Effector memory CD4-positive, alpha-beta T cell (primary cell): ENCODE data around the gene KRTAP5-10.
"Not testable (repeated sequence)": the region's sequence is repeated elsewhere in the genome, so short reads cannot be mapped to it uniquely, and the experiment has no call there.

ENCODE experiments used
- DNase-seq, 3 donors: peaks; one replicate each; pipeline ENCODE4 v3.0.0-alpha.2; 2020
- H3K27ac ChIP-seq: 2 replicates; pipeline ENCODE4 v1.7.0; 2013; ENCODE audit warnings: mild to moderate bottlenecking, low read length, moderate library complexity; ENCODE audit not compliant: insufficient read depth, poor library complexity, severe bottlenecking
- H3K27me3 ChIP-seq: replicated peaks from 2 replicates; pipeline ENCODE4 v1.7.0; 2013; ENCODE audit warnings: mild to moderate bottlenecking, low read length; ENCODE audit not compliant: insufficient read depth, control insufficient read depth, poor library complexity, severe bottlenecking
- H3K36me3 ChIP-seq: 2 replicates; pipeline ENCODE4 v1.7.0; 2013; ENCODE audit warnings: mild to moderate bottlenecking, low read length, moderate library complexity; ENCODE audit not compliant: control insufficient read depth, insufficient read depth
- H3K4me1 ChIP-seq: 2 replicates; pipeline ENCODE4 v1.7.0; 2013; ENCODE audit warnings: low read length, mild to moderate bottlenecking; ENCODE audit not compliant: control insufficient read depth, insufficient read depth, poor library complexity, severe bottlenecking
- H3K4me3 ChIP-seq: 2 replicates; pipeline ENCODE4 v1.7.0; 2013; ENCODE audit warnings: low read length, low read depth, mild to moderate bottlenecking; ENCODE audit not compliant: insufficient read depth, poor library complexity, severe bottlenecking
- H3K9me3 ChIP-seq: 2 replicates; pipeline ENCODE4 v1.7.0; 2013; ENCODE audit warnings: mild to moderate bottlenecking, low read length, moderate library complexity; ENCODE audit not compliant: control insufficient read depth

KRTAP5-10 gene

DNA sequence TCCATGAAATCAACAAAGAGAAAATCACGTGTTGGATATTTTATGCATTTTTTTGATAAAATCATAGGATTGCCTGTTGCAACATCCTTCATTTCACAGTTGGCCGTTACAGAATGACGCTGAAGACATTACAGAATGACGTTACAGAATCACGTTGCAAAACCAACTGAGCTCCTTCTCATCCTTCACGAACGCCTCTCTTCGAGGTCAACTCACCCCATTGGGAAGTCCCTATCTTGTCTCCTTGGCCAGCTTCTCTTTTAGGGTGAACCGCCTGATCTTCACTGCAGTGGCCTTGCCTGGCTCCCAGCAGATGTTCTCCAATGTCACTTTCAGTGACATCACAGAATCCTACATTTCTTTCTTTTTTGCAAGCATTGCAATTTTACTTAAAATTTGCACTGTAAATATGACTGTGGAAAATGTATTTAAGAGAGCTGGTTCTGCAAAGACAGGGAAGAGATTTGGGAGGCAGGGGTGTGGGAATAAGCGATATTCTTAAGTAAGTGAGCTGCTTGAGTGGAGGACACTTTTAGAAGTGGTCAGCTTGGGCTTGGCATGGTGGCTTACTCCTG lies 33.2 kb upstream of the KRTAP5-10 start:
- DNase-seq = no peak
- Histone ChIP-seq H3K27me3 (no peaks in the 10 kb centered on the region), H3K27ac (no peak overlapping the region), H3K4me1 (no peaks in the 10 kb centered on the region), H3K36me3 (no peaks in the 10 kb centered on the region), H3K4me3 (no peak overlapping the region), H3K9me3 (no peaks in the 10 kb centered on the region)

GRCh38 chr11:71534711-71535608 lies 30.4 kb upstream of the KRTAP5-10 start:
- not testable (repeated sequence) for DNase-seq

DNA sequence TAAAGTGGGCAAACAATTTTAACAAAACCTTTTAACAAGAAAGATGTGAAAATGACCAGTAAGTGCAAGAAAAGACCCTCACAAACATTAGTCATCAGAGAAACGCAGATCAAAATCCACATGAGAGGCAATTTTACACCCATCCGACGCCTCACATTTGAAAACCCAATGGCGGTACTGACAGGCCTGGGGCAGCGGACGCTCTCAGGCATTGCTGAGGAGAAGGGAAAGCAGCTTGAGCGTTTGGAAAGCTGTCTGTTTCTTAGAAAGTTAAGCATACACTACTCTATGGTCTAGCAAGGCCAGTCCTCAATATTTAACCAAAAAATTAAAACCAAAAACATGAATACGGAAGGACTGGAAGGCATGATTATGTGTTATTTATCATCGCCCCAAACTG lies 29.5 kb upstream of the KRTAP5-10 start:
- Histone ChIP-seq H3K36me3 (no peaks in the 10 kb centered on the region), H3K4me1 (no peaks in the 10 kb centered on the region), H3K27me3 (no peaks in the 10 kb centered on the region), H3K27ac (no peak overlapping the region), H3K4me3 (no peak overlapping the region), H3K9me3 (no peaks in the 10 kb centered on the region)
- DNase-seq = no peak

More at GRCh38 chr11:71534711-71535608, 30.4 kb upstream of the KRTAP5-10 start:
- H3K27ac ChIP-seq, H3K27me3 ChIP-seq, H3K4me1 ChIP-seq, H3K9me3 ChIP-seq, H3K36me3 ChIP-seq, H3K4me3 ChIP-seq: not testable (repeated sequence)

DNA sequence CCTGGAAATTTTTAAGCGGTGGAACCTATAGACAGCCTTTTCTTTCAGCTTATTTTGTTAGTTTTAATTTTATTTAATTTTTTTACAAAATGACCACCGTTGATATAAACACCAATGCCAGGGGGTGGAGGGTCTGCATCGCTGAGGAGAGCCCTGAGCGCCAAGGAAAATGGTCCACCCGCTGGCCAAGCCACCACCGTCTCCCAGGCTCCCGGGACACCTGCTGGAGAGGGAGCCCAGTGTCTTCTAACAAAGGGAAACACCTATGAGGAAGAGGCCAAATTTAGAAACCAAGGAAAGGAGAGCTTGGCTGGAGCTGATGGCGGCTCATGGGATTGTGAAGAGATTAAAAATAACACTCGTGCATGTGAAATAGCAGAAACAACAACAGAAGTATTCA lies 27.8 kb upstream of the KRTAP5-10 start:
- no peak for DNase-seq
- Histone ChIP-seq H3K4me1 (no peaks in the 10 kb centered on the region), H3K36me3 (no peaks in the 10 kb centered on the region), H3K4me3 (no peak overlapping the region), H3K27ac (no peak overlapping the region), H3K9me3 (no peaks in the 10 kb centered on the region), H3K27me3 (no peaks in the 10 kb centered on the region)

- H3K4me1 ChIP-seq, DNase-seq, H3K36me3 ChIP-seq, H3K4me3 ChIP-seq, H3K27me3 ChIP-seq, H3K27ac ChIP-seq, H3K9me3 ChIP-seq: not testable (repeated sequence)
Observed at GRCh38 chr11:71537977-71538665, 27.2 kb upstream of the KRTAP5-10 start, which contains the start of gene KRTAP5-8. Gene KRTAP5-8 (plus strand): TSS chr11:71538025. CDS start chr11:71538056, 31 bp downstream.

- Histone ChIP-seq H3K27me3 (no peaks in the 10 kb centered on the region), H3K36me3 (no peaks in the 10 kb centered on the region), H3K27ac (no peak overlapping the region), H3K4me1 (no peaks in the 10 kb centered on the region), H3K4me3 (no peak overlapping the region), H3K9me3 (no peaks in the 10 kb centered on the region)
- DNase-seq = no peak
Observed at GRCh38 chr11:71538666-71538990, 26.7 kb upstream of the KRTAP5-10 start.

DNA sequence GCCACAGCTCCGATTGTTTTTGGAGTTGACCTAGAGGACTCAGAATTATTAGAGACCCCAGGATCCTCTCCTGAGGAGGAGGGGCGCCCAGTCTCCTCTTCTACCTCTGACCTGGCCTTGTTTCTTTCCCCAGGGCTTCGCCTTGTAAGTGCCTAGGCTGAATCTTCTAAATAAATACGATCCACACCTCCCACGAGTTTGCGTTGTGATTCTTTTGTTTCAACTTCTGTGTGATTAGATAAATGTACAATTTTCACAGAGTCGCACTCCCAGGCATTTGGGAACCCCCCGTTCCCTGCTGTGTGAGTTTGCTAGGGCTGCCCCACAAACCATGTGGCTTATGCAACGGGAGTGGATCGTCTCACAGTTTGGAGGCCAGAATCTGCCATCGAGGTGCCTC lies 26.3 kb upstream of the KRTAP5-10 start:
- Histone ChIP-seq H3K36me3 (no peaks in the 10 kb centered on the region), H3K9me3 (no peaks in the 10 kb centered on the region), H3K27ac (no peak overlapping the region), H3K27me3 (no peaks in the 10 kb centered on the region), H3K4me3 (no peak overlapping the region), H3K4me1 (no peaks in the 10 kb centered on the region)
- no peak for DNase-seq

DNA sequence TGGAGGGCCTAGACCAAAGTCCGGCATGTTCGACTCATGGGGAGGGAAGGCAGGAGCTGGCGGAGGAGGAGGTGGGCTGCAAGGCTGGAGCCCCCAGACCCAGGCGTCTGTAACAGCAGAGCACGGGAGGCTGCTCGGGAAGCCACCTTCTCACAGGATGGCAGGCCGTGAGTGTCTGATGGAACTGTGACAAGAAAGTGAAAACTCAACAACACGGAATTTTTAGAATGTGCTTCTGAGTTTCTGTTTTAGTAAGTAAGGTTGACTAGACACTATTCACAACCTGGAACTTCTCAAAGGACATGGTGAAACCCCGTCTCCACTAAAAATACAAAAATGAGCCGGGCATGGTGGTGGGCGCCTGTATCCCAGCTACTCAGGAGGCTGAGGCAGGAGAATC lies 25.4 kb upstream of the KRTAP5-10 start:
- H3K4me1 ChIP-seq, H3K4me3 ChIP-seq, DNase-seq: not testable (repeated sequence)

GRCh38 chr11:71540521-71541304 lies 24.6 kb upstream of the KRTAP5-10 start:
- DNase-seq, H3K4me3 ChIP-seq, H3K27ac ChIP-seq, H3K36me3 ChIP-seq, H3K9me3 ChIP-seq, H3K4me1 ChIP-seq, H3K27me3 ChIP-seq: not testable (repeated sequence)

More for the DNA sequence above, 25.4 kb upstream of the KRTAP5-10 start:
- not testable (repeated sequence) for H3K36me3 ChIP-seq, H3K9me3 ChIP-seq, H3K27ac ChIP-seq, H3K27me3 ChIP-seq
